HuH-7.5 (cell line): ENCODE data around the gene ANTKMT.
"Not testable (repeated sequence)": the region's sequence is repeated elsewhere in the genome, so short reads cannot be mapped to it uniquely, and the experiment has no call there.

Experiments used
- DNase-seq: peaks from one replicate; pipeline ENCODE4 v3.0.0; 2011; ENCODE audit warnings: low spot score

The ANTKMT gene

GRCh38 chr16:728131-728889, 7.4 kb downstream of the ANTKMT start:
- DNase-seq = peak; percentile 81

GRCh38 chr16:728890-729744, 8.2 kb downstream of the ANTKMT start:
- DNase-seq = no peak

GRCh38 chr16:729768-730665, 9.1 kb downstream of the ANTKMT start:
- DNase-seq = no peak

GRCh38 chr16:730666-731509, 9.9 kb downstream of the ANTKMT start:
- DNase-seq = no peak

- no peak for DNase-seq
These were observed 11.4 kb downstream of the ANTKMT start for GRCh38 chr16:732332-732731.

GRCh38 chr16:732936-733335, 12.0 kb downstream of the ANTKMT start:
- DNase-seq = no peak

GRCh38 chr16:733382-734207, 12.6 kb downstream of the ANTKMT start:
- DNase-seq = no peak

GRCh38 chr16:734208-734980, 13.4 kb downstream of the ANTKMT start:
- no peak for DNase-seq

- no peak for DNase-seq
These were observed 14.3 kb downstream of the ANTKMT start for GRCh38 chr16:734981-735881.

- DNase-seq = no peak
These were observed 15.1 kb downstream of the ANTKMT start for GRCh38 chr16:735982-736453.

- no peak for DNase-seq
These were observed 16.1 kb downstream of the ANTKMT start for GRCh38 chr16:736936-737481.

- DNase-seq = no peak
These were observed 18.9 kb downstream of the ANTKMT start for GRCh38 chr16:739560-740458.

- no peak for DNase-seq
These were observed 19.5 kb downstream of the ANTKMT start for GRCh38 chr16:740459-740763.

GRCh38 chr16:740764-741505, 20.0 kb downstream of the ANTKMT start, which contains the start of gene CIAO3:
Gene CIAO3 (minus strand): TSS chr16:740997. CDS start chr16:740985, 12 bp downstream.
- DNase-seq = peak; percentile 89

GRCh38 chr16:741986-742629, 21.2 kb downstream of the ANTKMT start:
- DNase-seq = no peak

GRCh38 chr16:742894-743293, 21.9 kb downstream of the ANTKMT start:
- not testable (repeated sequence) for DNase-seq
